PC-3 (cell line): ENCODE measurements around the gene HOXC12.

Experiments
- CTCF ChIP-seq: fragments of 300-600 bp; sonication (generic); conservative IDR thresholded peaks from 2 replicates; pipeline ENCODE4 v1.5.1; 2017; ENCODE audit warnings: antibody characterized with exemption, low read depth, mild to moderate bottlenecking, low read length
- EZH2 ChIP-seq: fragments of 300-600 bp; sonication (generic); IDR thresholded peaks from one replicate; pipeline ENCODE4 v1.6.1; 2017; ENCODE audit warnings: antibody characterized with exemption, mild to moderate bottlenecking, low read length; ENCODE audit not compliant: unreplicated experiment
- EZH2phosphoT487 ChIP-seq: fragments of 300-600 bp; sonication (generic); IDR thresholded peaks from 2 replicates; pipeline ENCODE4 v1.6.1; 2018; ENCODE audit warnings: mild to moderate bottlenecking, antibody characterized with exemption, low read length, borderline replicate concordance

GRCh38 chr12:53971129-53971528 is 16.4 kb downstream of the HOXC12 start:
- TF ChIP-seq CTCF (no peak), EZH2 (no peak), EZH2phosphoT487 (no peak)
